NCI-H446 (cell line): ENCODE data around the gene ARL11.
A peak's percentile ranks its signal among the peaks of the same experiment; 100 is the strongest.
"Not testable (repeated sequence)": the region's sequence is repeated elsewhere in the genome, so short reads cannot be mapped to it uniquely, and the experiment has no call there.

Experiments
- DNase-seq, 2 experiments: peaks; one replicate each; lab custom pipeline; 2025; lab: John Stamatoyannopoulos, UW

The ARL11 gene

DNA sequence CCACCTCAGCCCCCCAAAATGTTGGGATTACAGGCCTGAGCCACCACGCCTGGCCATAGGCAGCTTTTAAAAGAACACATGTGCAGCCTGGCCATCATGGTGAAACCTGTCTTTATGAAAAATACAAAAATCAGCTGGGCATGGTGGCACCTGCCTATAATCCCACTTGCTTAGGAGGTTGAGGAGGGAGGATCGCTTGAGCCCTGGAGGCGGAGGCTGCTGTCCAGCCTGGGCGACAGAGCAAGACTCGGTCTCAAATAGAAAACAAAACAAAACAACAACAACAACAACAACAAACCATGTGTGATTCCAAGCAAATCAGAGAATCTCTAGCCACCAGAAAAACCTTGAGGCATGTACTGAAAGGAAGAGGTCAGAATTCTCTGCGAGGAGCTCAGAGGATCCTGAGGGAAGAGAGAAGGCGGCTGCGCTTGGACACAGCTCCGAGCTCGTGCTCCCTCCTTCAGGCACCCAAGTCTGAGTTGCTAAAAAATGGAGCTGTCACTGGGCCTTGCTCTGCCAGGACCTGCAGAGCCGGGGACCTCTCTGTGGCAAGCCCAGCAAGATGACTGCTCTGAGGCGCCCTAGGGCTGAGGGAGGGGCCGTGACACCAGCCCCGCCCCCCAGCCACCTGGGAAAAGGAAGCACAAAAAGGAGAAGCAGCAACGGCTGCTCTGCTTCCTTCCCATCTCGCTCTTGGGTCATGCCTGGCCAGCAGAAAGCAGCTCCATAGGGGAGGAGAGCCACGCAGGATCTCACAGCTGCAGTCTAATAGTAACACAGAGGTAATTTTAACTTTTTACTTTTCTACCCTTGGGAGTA, at the start of gene ARL11:
Gene ARL11, plus strand, starts transcription at position 677 of the 822 bp plus-strand sequence. CDS start 1,941 bp downstream, outside the sequence.
- DNase-seq = no peak

DNA sequence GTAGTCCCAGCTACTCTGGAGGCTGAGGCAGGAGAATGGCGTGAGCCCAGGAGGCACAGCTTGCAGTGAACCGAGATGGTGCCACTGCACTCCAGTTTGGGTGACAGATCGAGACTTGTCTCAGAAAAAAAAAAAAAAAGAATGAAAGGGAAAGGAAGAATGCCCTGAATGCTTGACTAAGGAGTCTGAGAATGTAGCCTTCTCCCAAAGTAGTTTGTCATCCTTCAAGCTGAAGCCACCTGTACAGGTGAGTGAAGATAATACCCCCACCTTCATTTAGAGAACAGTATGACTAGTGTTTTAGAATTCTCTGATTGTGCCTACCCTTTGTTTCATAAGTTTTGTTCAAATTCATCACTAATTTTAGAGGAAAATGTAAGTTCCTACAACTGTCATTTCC, 48.8 kb upstream of the ARL11 start:
- no peak for DNase-seq

DNA sequence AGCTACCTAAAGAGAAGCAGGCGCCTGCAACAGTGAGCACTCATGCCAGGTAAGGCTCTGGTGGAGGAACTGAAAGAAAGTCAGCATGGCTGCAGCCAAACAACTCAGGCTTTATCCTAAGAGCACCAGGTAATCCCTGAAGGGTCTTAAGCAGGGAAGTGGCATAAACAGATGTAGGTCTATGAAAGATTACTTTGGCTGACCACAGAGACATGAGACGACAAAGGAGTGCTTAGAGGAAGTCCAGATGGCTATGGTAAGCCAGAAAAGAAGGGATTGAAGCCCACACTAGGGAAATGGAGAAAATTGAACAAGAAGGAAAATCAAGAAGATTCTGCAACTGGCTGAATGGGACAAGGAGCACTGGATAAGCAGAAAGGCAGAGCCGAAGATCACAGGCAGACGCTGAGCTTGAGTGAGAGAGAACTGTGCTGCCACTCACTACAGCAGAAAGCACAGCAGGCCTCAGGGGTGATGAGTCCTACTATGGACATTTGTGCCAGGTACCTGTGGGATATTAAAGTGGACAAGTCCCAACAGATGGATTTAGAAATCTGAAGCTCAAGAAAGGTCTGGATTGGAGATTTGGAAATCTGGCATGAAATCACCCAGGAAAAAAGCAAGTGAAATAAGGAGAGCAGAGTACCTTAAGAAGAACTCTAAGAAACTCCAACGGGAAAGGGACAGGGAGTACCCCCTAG, 47.2 kb upstream of the ARL11 start:
- DNase-seq = no peak

DNA sequence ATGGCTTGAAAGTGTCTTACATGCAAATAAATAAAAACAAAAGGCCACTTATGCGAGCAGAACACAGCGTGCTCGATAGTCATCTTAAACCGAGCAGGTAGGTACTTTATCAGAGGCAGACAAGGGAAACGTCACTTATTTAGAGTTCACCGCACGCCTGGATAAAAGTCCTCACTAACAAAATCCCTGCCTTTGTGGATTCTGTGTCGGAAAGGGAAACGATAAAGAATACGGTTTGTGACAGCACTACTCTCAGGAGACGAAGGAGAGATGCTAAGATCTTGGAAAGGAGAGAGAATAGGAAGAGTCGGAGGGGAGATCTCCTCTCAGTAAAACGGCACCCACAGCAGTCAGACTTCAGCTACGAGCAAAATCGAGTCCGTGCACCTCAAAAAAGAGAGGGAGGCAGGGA, 43.5 kb upstream of the ARL11 start:
- DNase-seq = no peak

DNA sequence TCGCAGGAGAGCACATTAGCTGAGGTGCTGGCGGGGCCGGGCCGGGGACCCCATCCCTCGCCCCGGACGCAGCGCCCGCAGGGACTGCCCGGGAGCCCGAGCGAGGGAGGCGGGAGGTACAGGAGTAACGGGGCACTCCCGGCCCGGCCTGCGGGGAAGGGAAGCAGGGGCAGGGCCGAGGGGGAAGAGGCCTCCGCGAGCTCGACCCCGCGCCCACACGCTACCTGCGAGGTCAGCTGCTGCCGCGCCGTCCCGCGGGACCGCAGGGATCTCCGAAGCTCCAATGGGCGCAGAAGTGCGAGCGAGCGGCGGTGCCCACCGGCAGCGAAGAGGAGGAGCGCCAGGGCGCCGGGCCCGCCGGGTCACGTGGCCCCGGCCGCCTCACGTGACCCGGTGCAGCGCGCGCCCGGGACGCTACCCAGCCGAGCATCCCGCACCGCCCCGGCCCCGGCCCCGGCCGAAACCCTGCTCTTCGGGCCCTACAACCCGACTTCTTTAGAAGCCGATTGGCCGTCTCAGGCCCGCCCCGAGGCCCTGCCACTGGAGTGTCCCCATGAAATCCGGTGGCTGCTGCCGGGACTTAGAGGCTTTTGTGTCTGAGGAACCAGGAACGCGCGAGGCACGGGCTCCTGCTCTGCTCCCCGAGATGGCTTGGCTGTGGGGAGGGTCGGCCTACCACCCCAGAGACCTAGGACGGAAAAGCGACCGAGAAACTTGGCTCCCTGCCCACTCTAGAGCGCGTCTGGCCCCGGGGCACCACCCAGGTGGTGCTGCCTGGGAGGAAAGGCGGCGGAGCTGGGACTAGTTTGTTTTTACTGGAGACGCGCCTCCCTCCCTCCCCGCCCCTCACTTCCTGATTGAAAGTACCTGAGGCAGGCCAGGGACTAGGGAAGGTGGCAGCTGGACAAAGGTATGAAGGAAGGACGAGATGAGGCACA, 42.8 kb upstream of the ARL11 start, which contains the start of gene RCBTB1:
Gene RCBTB1, minus strand, starts transcription at position 339 of the 938 bp plus-strand sequence. CDS start 18,279 bp downstream, outside the sequence.
- DNase-seq = peak; percentile 3 to 46

DNA sequence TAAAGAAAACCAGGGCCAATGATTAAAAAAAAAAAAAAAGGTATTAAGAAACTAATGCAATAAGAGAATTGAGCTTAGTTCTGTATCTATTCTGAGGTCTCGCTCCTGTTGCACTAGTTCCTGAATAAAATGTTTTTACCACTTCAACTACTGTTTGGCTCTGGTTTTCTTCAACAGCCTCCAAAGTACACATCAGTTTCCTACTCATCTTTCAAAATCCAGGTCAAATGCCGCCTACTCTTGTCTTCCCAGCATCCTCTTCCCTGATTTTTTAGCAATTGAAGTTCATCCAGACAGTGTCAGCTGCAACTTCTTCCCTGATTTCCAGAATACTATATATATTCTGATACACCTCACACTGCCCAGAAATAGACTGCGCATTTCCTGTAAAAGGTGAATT, 41.6 kb upstream of the ARL11 start:
- no peak for DNase-seq

DNA sequence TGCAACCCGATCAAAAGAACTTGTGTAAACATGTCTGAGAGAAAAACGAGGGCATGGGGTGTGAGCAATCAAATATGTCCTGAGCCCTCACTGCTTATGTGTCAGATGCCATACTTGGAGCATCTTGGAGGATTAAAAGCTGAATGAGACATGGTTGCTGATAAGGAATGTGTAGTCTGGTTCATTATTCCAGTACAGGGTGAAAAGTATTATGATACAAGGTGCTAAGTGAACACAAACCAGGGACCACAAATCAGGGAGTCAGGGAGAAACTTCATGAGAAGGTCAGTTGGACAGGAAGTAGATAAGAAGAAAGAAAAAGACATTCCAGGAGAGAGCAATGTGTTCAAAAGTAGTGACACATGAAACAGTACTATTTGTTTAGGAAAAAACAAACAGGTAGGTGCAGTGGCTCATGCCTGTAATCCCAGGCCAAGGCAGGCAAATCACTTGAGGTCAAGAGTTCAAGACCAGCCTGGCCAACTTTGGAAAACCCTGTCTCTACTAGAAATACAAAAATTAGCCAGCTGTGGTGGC, 40.9 kb upstream of the ARL11 start:
- DNase-seq = no peak

DNA sequence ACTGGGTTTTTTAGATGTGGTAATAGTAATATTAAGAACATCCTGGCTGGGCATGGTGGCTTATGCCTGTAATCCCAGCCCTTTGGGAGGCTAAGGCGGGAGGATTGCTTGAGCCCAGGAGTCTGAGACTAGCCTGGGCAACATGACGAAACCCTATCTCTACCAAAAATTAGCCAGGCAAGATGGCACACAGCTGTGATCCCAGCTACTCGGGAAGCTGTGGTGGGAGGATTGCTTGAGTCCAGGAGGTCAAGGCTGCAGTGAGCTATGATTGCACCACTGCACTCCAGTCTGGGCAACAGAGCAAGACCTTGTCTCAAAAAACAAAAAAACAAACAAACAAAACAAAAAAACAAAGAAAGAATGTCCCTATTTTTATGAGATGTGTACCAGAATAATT, 37.6 kb upstream of the ARL11 start:
- not testable (repeated sequence) for DNase-seq

DNA sequence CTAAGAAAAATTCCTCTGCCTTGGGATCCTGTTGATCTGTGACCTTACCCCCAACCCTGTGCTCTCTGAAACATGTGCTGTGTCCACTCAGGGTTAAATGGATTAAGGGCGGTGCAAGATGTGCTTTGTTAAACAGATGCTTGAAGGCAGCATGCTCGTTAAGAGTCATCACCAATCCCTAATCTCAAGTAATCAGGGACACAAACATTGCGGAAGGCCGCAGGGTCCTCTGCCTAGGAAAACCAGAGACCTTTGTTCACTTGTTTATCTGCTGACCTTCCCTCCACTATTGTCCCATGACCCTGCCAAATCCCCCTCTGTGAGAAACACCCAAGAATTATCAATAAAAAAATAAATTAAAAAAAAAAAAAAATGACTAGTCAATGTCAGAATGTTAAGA, 34.4 kb upstream of the ARL11 start:
- DNase-seq = not testable (repeated sequence)

DNA sequence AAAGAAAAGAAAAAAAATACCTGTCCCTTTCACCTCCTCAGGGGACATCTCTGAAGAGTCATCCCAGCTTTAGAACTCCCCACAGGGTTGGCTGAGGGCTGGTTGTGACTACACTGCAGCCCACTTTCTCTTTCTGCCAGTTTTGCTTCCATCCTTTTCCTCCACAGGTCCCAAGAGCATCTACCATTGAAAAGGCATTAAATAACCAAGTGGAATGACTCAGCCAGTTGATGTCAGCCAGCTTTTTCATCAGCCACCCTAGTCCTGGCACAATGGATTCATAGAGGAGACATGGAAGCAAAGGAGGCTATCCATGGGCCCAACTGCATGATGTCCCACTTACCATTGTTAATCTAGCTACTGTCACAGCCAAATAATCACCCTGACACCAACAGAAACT, 33.7 kb upstream of the ARL11 start:
- DNase-seq = no peak

DNA sequence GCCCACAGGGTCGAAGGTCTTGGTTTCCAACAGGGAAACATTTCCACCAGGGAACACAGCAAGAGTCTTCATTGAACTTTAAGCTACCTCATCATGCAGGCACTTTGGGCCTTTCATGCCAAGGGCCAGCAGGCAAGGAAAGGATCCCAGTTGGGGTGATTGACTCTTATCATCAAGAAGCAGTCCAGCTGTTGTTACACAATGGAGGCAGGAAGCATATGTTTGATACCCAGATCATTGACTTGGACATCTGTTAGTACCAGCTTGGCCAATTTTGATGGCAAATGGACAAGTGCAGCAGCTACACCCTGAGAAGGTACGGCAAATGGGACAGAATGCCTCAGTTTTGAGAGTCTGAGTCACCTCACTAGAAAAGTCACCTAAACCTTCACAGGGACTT, 32.1 kb upstream of the ARL11 start:
- DNase-seq = no peak

DNA sequence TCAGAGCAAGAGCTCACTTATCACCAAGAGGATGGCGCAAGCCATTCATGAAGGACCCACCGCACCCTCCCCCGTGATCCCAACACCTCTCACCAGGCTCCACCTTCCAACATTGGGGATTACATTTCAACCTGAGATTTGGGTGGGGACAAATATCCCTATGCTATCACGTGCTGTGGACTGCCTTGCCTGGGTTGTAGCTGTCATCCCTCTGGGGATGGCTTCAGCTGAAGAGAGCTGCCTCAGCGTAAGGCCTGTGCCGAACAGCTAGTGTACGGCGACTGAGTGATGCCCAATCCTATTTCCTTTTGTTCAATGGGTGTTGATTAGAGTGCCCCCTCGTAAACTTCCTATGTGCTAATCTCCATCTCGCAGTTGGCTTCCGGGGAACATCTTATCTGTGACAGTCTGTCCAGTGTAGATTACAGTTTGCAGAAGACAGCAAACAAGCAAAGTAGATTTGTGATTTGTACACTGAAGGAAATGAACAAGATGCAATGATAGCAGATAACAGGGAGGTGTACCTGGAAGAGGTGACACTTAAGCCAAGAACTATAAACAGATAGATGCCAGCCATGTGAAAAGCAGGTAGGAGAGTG, 31.2 kb upstream of the ARL11 start:
- DNase-seq = no peak

DNA sequence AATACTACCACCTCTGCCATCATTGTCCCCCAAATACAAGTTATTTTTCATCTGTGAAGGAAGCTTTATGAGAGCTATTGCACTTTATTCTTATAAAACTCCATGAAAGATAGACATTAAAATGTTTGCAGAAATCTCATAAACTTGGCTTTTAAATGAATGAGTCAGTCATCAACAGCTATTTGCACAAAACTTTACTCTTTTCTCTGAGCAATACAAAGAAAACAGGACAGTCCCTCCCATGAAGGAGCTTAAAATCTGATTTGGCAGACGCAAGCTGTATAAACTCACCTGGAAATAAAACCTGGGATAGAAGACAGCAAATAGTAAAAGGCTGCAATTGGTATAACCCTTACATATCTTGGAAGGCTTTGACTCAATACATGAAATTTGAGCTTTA, 26.3 kb upstream of the ARL11 start:
- no peak for DNase-seq

DNA sequence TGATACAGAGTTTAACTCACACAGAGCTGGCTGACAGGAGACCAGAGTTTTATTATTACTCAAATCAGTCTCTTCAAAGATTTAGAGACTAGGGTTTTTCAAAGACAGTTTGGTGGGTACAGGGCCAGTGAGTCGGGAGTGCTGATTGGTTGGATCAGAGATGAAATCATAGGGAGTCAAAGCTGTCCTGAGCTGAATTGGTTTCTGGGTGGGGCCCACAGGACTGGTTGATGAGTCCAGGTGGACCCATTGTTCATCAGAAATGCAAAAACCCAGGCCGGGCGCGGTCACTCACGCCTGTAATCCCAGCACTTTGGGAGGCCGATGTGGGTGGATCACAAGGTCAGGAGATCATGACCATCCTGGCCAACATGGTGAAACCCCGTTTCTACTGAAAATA, 25.7 kb upstream of the ARL11 start:
- DNase-seq = not testable (repeated sequence)

DNA sequence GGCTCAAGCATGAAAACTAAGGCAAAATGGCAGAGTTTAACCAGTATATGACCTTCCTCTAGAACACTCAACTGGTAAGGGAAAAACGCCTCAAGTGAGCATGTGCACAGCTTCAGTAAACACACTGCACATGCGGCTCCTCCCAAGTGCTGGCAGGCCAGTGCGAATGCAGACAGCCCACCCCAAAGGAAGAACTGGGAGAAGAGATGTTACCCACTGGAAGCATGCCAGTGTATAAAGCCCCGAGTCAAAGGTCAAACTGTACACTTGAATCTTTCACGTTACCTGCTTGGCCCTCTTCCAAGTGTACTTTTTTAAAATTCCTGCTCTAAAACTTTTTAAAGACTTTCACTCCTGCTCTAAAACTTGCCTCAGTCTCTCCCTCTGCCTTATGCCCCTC, 23.7 kb upstream of the ARL11 start:
- no peak for DNase-seq

DNA sequence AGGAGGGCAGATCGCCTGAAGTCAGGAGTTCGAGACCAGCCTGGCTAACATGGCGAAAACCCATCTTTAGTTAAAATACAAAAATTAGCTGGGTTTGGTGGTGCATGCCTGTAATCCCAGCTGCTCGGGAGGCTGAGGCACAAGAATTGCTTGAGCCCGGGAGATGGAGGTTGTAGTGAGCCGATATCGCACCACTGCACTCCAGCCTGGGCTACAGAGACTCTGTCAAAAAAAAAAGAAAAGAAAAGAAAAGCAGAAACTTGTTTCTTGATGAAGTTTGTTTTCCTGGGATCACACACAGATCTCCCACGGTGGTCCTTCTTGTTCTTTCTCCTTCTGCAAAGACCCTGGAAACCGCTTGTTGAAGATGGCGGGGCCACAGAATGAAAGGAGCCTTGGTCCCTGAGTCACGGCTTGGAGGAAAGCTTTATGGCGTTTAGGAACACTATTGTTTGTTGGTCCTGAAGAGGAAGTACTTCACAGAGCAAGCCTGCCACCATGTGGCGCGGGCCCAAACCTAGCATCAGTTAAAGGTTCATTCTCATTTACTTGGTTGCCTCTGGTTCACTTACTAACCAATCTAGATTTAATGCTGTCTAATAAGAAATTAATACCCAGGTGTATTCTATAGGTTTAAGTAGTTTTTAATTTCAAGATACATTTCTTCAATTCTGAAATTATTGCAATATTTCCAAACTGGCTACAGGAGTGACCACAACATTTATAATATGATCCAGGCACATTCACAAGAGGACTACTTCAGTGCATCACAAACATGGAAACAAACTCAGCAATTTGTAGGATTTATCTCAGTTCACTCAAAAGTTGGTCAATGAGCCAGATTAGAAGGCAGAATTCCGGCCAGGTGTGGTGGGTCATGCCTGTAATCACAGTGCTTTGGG, 21.3 kb upstream of the ARL11 start:
- peak; percentile 47 to 72 for DNase-seq

DNA sequence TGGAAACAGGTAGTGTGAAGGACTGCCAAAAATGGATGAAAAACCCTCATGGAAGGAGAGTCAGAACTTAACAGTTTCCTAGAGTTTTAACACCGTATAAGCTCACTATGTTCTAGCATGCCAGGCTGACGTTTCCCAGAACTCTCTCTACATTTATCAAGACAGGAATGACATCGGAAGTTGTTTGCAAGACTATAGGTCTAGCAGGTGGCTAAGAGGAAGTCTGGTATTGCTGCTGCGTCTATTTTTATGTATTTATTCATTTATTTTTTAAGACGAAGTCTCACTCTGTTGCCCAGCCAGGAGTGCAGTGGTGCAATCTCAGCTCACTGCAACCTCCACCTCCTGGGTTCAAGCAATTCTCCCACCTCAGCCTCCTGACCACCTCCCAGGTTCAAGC, 20.5 kb upstream of the ARL11 start:
- no peak for DNase-seq

DNA sequence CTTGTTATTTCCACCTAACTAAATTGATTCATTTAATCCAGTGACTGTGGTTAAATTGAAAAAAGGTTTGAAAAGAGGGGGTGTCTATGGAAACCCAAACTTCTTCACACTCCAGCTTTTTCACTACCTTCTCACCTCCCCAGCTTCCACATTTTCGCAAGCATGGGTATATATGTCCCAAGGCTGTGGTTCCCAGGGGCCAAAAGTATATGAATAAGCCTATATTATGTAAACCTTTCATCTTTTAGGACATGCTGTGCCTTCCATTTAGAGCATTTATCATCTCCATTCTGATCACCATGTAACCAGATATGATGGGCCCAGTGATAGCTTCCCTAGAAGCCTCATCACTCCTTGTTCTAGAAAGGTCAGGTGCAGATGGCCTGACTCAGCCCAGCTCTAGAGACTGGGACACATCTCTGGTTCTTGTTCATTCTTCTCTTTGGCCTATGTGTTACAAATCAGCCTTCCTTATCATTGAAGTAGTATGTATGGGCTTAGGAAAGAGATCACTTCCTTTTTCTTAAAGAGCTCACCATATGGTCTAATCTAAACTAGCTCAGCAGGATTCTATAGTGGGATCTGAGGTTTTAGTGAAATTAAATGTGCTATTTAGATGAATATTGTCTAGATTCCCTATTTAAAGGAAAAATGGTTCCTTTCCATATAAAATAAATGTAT, 19.5 kb upstream of the ARL11 start:
- no peak for DNase-seq

DNA sequence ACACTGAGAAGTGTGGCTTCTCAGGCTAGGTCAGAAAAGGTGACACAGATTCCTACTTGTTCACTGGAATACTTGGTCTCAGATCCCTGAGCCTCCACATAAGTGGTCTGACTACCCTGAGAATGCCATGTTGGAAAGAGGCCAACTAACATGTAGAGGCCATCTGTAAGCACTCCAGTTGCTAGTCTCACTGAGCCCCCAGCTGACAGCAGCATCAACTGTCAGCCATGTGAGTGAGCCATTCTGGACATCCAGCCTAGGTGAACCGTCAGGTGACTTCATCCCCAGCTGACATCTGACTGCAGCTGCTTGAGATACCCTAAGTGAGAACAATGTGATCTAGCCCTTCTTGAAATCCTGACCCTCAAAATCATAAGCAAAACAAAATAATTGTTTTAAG, 18.1 kb upstream of the ARL11 start:
- peak in 1 of 2 experiments; percentile 63 for DNase-seq

DNA sequence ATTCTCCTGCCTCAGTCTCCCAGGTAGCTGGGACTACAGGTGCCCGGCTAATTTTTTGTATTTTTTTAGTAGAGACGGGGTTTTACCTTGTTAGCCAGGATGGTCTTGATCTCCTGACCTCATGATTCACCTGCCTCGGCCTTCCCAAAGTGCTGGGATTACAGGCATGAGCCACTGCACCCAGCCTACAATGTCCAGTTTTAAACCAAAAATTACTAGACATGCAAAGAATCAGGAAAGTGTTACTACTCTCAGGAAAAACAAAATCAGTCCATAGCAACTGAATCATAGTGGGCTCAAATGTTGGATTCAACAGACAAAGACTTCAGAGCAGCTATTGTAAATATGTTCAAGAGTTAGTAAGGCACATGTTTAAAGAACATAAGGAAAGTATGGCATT, 16.3 kb upstream of the ARL11 start:
- not testable (repeated sequence) for DNase-seq
